HG02938 (cell line): ENCODE data around the gene CDON.
"Not testable (repeated sequence)": the region's sequence is repeated elsewhere in the genome, so short reads cannot be mapped to it uniquely, and the experiment has no call there.

Source experiments
- ATAC-seq: cut with Tn5 transposase; IDR thresholded peaks from one replicate; pipeline ENCODE4 v1.9.1; 2021; ENCODE audit warnings: mild to moderate bottlenecking, moderate library complexity; ENCODE audit not compliant: unreplicated experiment

The CDON gene

DNA sequence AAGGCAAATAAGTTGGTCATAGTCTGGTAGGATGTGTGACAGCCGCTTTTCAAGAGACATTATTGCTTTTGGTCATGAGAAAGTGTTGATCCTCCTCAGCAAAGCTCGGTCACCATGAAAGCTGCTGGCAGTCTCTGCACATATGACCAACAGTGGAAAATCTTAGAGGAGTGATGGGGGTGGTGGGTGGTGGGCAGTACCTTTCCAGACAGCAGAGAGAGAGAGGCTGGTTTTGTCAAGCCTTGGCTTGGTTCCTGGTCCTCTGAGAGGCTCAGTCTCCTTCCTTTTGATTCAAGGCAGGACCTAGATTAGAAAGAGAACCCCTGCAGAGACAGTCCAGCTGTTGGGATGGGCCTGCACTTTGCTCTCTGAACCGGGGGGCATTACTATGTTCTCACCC lies 136.9 kb downstream of the CDON start:
- ATAC-seq, result no peak

DNA sequence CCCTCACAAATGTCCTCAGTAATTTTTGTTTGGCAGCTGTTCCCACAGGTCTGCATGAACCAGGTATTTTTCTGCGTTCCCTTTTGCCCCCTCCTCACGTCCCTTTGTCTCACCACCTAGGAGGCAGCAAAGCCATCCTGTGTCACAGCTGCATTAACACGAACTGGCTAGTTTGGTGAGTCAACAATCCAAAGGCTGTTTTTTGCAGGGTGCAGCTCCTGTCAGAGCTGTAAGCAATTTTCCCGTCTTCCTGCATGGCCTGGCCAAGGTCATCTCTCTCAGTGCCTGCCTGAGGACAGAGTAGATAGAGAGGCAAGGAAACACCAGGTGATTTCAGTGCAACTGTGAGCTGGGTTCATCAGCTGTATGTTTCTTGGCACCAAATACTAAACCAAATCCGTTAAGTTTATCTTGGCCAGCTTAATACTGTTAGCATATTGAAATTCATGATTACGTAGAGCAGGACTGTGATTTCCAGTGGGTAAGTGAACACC lies 137.4 kb downstream of the CDON start:
- ATAC-seq, result no peak

DNA sequence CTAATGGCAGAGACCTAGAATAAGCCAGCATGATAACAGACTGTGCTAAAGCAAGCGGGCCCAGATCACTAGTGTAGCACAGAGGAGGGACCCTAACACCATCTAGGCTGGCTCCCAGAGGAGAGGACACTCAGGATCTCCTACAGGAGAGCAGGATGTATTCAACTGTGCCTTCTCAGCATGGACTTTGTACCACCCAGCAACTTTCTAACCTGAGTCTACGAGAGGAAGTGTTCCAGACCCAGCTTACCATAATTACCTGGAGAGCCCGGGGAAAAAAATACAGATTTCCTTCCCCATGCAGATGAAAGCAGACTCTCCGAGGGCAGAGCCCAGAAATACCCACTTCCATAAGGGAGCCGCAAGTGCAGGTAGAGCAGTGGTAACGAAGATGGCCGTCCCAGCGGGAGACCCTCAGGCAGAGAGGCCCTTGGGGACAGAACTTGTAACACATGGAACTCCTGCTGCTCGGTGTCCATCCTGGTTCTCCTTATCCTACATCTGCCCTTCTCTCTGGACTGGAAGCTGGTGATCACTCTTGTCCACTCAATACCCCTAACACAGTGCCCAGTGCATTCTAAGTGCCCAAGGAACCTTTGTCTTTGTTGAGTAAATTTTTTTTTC lies 138.2 kb downstream of the CDON start:
- ATAC-seq, result no peak

DNA sequence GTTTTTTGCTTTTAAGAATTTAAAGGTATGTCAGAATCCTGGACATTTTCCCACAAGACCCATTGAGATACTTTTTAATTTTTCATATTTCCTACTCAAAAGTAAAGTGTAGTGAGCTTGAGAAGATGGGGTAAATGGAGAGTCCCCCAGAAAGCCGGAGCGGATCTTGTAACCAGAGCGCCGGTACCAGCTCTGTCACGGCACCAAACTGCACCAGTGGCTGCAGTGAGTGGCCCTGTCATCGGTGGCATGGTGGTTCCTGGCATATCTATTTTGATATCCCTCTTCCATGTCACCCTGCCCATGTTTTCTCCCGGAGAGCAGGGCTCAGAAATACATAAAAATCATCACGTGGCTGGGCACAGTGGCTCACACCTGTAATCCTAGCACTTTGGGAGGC lies 139.0 kb downstream of the CDON start:
- ATAC-seq, result no peak

DNA sequence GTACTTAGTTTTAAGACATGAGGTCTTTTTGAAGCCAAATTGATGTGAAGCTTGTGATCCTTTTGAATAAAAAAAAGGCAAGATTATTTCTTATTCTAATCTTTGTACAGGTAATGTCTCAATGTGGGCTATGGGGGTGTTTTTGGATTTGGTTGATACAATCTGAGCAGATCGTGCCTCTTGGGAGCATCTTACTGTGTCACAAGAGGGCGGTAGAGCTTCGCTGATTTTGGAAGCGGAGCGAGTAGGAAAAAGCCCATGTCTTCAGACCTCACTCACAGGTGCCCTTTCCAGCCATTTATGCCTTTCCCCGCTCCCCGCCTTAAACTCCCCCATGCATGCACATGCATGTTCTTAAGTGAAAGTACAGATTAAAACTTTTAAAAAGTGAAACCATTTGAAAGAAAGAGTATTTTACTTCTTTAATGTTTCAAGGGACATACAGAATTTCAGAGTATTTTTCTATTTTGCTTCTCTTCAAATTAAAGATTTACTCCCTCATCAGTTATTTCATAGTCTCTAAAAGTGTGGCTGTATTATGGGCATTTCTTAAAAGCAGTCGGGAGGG lies 139.6 kb downstream of the CDON start:
- peak; percentile 62 for ATAC-seq

DNA sequence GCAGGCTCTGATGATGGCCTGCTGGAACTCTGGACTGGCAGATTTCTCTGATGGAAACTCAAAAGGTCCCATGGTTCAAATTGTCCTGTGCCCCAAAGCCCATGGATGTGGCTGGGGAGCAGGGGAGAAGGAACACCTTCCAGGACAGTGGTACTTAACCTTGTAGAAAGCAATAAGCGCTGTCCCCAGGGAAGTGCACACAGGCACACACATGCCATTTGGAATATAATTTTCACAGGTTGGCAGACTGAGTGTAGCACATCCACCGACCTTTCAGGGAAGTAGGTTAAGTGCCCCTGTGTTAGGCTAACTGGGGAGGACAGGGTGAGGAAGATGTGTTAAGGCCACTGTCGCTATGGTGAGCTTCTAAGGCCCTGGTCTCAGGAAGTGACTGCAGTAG lies 140.5 kb downstream of the CDON start:
- ATAC-seq, result no peak

DNA sequence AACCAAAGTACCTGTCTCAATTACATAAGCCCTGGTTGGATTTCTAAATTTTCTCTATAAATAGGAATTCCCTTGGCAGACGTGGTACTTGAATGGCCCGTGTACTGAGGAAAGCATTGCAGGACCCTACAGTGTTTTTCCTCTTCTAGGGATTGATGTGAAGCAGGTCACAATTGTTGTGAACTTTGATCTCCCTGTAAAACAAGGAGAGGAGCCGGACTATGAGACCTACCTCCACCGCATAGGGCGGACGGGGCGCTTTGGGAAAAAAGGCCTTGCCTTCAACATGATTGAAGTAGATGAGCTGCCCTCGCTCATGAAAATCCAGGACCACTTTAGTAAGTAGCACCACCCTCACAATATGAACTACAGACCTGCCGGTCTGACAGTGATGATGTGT lies 141.6 kb downstream of the CDON start:
- ATAC-seq, result no peak

DNA sequence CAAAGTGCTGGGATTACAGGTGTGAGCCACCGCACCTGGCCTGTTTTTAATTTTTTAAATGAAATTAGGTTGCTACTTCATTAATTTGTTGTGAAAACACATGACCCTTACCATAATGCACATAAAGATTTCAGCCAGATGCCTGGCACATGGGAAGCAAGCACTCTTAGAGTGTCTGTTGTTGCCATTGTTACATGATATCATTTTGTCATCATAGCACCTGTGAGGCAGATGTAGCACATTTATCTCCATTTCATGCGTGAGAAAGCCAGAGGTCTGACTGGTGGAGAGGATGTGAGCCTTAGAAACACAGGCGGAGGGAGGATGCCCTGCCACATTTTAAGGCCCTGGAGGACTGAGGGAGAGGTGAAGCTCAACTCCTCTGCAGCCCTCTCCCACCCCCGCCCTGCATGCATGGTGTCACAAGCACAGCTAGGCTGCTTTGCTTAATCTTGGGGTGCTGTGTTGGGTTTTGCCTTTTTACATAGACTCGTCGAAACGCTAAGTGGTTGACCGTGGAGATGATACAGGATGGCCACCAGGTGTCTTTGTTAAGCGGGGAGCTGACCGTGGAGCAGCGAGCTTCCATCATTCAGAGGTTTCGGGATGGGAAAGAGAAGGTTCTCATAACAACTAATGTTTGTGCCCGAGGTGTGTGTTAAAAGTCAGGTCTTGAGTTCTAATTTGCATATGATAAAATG lies 144.4 kb downstream of the CDON start:
- no peak for ATAC-seq

DNA sequence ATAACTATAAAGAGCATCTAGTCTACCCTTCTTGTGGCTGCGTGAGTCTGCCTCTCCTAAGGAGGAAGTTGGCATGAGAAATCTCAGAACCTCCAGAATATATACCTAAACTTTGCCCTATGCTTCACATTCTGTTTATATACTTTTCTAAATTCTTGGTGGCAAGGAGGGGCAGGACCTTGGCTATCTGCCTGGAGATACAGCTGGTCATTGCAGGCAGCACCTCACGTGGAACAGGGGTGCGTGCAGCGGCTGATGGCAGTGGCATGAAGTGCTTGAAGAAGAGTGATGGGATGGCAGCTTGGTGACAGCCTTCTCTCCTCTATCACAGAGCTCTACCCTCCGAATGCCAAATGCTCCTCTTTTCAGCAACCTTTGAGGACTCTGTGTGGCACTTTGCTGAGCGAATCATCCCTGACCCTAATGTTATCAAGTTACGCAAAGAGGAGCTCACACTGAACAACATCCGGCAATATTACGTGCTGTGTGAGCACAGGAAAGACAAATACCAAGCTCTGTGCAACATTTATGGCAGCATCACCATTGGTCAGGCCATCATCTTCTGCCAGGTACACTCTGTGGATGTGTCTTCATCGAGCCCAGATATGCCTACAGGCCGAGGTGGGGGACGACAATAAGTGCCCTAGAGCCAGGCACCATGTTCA lies 145.9 kb downstream of the CDON start:
- no peak for ATAC-seq

DNA sequence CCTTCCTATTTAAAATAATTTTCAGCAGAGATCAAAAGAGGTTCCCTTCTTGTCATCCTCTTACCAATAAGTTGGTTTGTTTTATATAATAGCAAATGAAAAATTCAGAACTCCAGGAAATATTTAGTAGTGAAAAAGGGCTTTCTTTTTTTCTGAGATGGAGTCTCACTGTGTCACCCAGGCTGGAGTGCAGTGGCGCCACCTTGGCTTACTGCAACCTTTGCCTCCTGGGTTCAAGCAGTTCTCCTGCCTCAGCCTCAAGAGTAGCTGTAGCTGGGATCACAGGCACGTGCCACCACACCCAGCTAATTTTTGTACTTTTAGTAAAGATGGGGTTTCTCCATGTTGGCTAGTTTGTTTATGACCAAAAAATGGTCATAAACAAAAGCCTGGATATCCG lies 148.1 kb downstream of the CDON start:
- ATAC-seq, result not testable (repeated sequence)

DNA sequence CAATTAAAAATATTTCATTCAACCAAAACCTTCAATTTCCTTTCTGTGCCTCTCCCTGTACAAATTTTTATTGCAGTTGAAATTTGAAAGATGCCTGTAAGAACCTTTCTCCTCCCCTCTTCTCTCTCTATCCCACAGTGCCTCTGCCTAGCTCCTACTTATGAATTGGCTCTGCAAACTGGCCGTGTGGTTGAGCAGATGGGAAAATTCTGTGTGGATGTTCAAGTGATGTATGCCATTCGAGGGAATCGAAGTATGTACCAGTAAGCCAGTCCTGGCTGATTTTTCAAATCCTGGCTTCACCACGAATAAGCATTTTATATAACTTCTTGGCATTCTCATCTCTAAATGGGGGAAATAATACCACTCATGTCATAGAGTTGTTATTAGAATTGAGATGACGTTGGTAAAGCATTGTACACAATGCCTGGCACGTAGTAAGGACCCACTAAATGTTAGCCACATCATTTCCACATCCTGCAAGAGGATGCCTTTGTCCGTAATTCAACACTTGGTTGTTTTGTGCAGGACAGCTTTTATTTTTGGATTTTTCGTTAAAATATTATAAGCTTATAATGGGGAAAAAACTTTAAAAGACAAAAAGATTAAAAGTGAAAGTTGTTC lies 152.3 kb downstream of the CDON start:
- ATAC-seq, result no peak
